Measurements from ENCODE around the gene SLC25A12. TPM values are rescaled to one million over a fixed set of nuclear protein-coding genes. Genes with fewer than 3 reads are reported as not detected.

Gene SLC25A12
- total and polyA plus RNA-seq, 9 of the 15 experiments (the other 6 are each of a cell fraction or from before 2014, with no cell fraction given), result 13.5 to 36.5 (median 21.7) TPM

DNA sequence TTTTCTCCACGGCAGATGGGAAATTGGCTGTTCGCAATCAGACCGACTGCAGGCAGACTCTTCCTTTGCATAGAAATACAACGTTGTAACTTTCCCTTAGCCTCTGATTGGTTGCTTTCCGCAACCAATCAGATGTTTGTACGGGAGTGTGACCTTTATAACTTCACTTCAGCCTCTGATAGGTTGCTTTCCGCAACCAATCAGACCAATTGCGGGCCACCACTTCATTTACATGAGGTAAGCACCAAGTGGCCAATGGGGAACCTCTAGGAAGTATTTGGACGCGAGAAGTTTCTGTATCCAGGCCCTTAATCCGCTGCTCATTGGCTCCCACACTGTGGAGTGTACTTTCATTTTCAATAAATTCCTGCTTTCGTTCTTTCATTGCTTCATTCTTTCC, 19.1 kb downstream of the SLC25A12 start:
- no peaks in the 10 kb centered on the region for H3K9me3 ChIP-seq (replicated peaks; ENCODE audit: control insufficient read depth, insufficient read depth, low read depth, low read length)
- H2AFZ ChIP-seq (ENCODE audit: low read depth, low read length), result no peak overlapping the region
- in situ Hi-C loops (cut with MboI), result no loop called here
- H4K20me1 ChIP-seq (replicated peaks; ENCODE audit: control insufficient read depth, insufficient read depth, low read length), result no peaks in the 10 kb centered on the region
- no peak for FAIRE-seq
- no peaks in the 10 kb centered on the region for H3K27me3 ChIP-seq (ENCODE audit: control insufficient read depth in 2 of 2, insufficient read depth in 2 of 2, low read length in 2 of 2)
- peak; percentile 31 for TF ChIP-seq NFYB (IDR thresholded peaks at IDR 0.05; ENCODE audit: extremely low read depth, insufficient read length)
- TF ChIP-seq ZKSCAN3 (CRISPR knock-in tag; IDR thresholded peaks at IDR 0.05), result no peak
- TF ChIP-seq, protein P1, sequence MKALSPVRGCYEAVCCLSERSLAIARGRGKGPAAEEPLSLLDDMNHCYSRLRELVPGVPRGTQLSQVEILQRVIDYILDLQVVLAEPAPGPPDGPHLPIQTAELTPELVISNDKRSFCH (CRISPR knock-in tag; IDR thresholded peaks at IDR 0.05), result no peak
- TF ChIP-seq, protein P1 (tag; IDR thresholded peaks at IDR 0.05), result peak; percentile 67; the same call in 1 of the 2 replicates
- BruUV-seq (replicated peaks), result no TSS peak
- ChIA-PET POLR2A (no interaction called here), CTCF (ENCODE audit: low intra/inter-chr PET ratio) (no interaction called here)
- no peak overlapping the region for H3K4me2 ChIP-seq (ENCODE audit: insufficient read depth, low read length)
- peaks cover 10% of the 10 kb centered on the region for H3K79me2 ChIP-seq (ENCODE audit: control insufficient read depth, insufficient read depth, low read length)
- peaks cover 19% of the 10 kb centered on the region; the same call in 2 of the 3 replicates for H3K36me3 ChIP-seq (ENCODE audit: control insufficient read depth, insufficient read depth, low read length)
- no peak for DNase-seq (ENCODE audit: extremely low read depth in 1 of 4, low spot score in 3 of 4)
- H3K27ac ChIP-seq (ENCODE audit: extremely low read depth, low read depth, low read length), result no peak overlapping the region
- no peak overlapping the region for H3K4me3 ChIP-seq
- H3K9me1 ChIP-seq (ENCODE audit: control insufficient read depth, insufficient read depth, low read length), result no peaks in the 10 kb centered on the region
- H3K9ac ChIP-seq (ENCODE audit: insufficient read depth in 1 of 2, low read depth in 2 of 2, low read length in 2 of 2), result no peak overlapping the region
- intact Hi-C loops (cut with micrococcal nuclease), result loop anchor here (5.0 kb wide), 1 partner anchor 47 kb away; the partner anchor contains the start of gene HAT1
- no peak for ATAC-seq
- peaks cover 0 to 15% of the 10 kb centered on the region in 2 experiments; a peak in 3 of 5 replicates for H3K4me1 ChIP-seq (replicated peaks in 1 of 2; ENCODE audit: control insufficient read depth in 2 of 2, insufficient read depth in 2 of 2, low read length in 2 of 2)
- WGBS (ENCODE audit: insufficient coverage, low coverage, missing lambda C conversion rate), result 82% methylated on average over 12 of the region's 12 CpGs

DNA sequence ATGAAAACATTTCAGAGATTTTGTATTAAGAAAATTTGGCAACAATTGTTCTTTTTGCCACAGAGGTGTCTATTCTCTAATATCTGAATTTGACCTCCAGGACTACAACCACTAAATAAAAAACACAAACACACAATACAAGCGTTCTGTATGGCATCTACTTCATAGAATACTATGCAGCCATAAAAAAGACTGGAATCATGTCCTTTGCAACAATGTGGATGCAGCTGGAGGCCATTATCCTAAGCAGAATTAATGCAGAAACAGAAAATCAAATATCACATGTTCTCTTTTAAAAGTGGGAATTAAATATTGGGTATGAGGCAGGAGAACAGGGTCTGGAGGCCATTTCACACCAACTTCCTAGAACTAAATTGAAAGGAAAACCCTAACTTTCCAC, 19.5 kb downstream of the SLC25A12 start:
- no peak for DNase-seq (ENCODE audit: extremely low read depth in 1 of 4, low spot score in 3 of 4)
- no peak for FAIRE-seq
- CTCF ChIA-PET (ENCODE audit: low intra/inter-chr PET ratio), result no interaction called here
- POLR2A ChIA-PET, result no interaction called here
- in situ Hi-C loops (cut with MboI), result no loop called here
- WGBS (ENCODE audit: insufficient coverage, low coverage, missing lambda C conversion rate), result 67% methylated on average over 1 of the region's 1 CpG
- Histone ChIP-seq H3K4me2 (ENCODE audit: insufficient read depth, low read length) (no peak overlapping the region), H3K9ac (ENCODE audit: insufficient read depth in 1 of 2, low read depth in 2 of 2, low read length in 2 of 2) (no peak overlapping the region), H3K79me2 (ENCODE audit: control insufficient read depth, insufficient read depth, low read length) (peaks cover 10% of the 10 kb centered on the region), H3K9me1 (ENCODE audit: control insufficient read depth, insufficient read depth, low read length) (no peaks in the 10 kb centered on the region), H3K36me3 (ENCODE audit: control insufficient read depth, insufficient read depth, low read length) (peaks cover 19% of the 10 kb centered on the region; the same call in 2 of the 3 replicates), H3K4me1 (replicated peaks in 1 of 2; ENCODE audit: control insufficient read depth in 2 of 2, insufficient read depth in 2 of 2, low read length in 2 of 2) (peaks cover 0 to 15% of the 10 kb centered on the region in 2 experiments; a peak in 3 of 5 replicates), H3K27ac (ENCODE audit: extremely low read depth, low read depth, low read length) (no peak overlapping the region), H3K4me3 (no peak overlapping the region), H3K9me3 (replicated peaks; ENCODE audit: control insufficient read depth, insufficient read depth, low read depth, low read length) (no peaks in the 10 kb centered on the region), H2AFZ (ENCODE audit: low read depth, low read length) (no peak overlapping the region), H3K27me3 (ENCODE audit: control insufficient read depth in 2 of 2, insufficient read depth in 2 of 2, low read length in 2 of 2) (no peaks in the 10 kb centered on the region), H4K20me1 (replicated peaks; ENCODE audit: control insufficient read depth, insufficient read depth, low read length) (no peaks in the 10 kb centered on the region)
- no peak for ATAC-seq
- intact Hi-C loops (cut with micrococcal nuclease), result no loop called here
- BruUV-seq (replicated peaks), result no TSS peak
- no peak for TF ChIP-seq ZFP36 (IDR thresholded peaks at IDR 0.05; ENCODE audit: low read depth, low read length, partially characterized antibody)
- peak; percentile 70 for TF ChIP-seq ZNF146 (CRISPR knock-in tag; IDR thresholded peaks at IDR 0.05; ENCODE audit: unreplicated experiment)

Data from K562 (cell line).